ENCODE data around the gene RGS2. TPM values are rescaled to one million over a fixed set of nuclear protein-coding genes. Genes with fewer than 3 reads are reported as not detected.

The RGS2 gene
- total RNA-seq, 2 donors from 2014 or later, result 14.5 to 32.7 TPM

GRCh38 chr1:192768463-192768862, 40.4 kb upstream of the RGS2 start:
- Histone ChIP-seq H3K27ac (no peak overlapping the region), H3K4me3 (no peak overlapping the region), H3K4me1 (no peaks in the 10 kb centered on the region), H3K36me3 (replicated peaks in 1 of 2; ENCODE audit: insufficient read depth in 1 of 2, low read depth in 2 of 2) (no peaks in the 10 kb centered on the region), H3K27me3 (no peaks in the 10 kb centered on the region), H3K9me3 (no peaks in the 10 kb centered on the region)
- ATAC-seq (no peak), DNase-seq (no peak)
- intact Hi-C loops (cut with DNase I), result no loop called here
- TF ChIP-seq CTCF (IDR thresholded peaks at IDR 0.05) (no peak), POLR2A (IDR thresholded peaks at IDR 0.05) (no peak)

- no peaks in the 10 kb centered on the region for H3K9me3 ChIP-seq
- H3K4me3 ChIP-seq, result no peak overlapping the region
- H3K27me3 ChIP-seq, result no peaks in the 10 kb centered on the region
- ATAC-seq (no peak), DNase-seq (no peak)
- intact Hi-C loops (cut with DNase I), result no loop called here
- no peak overlapping the region for H3K27ac ChIP-seq
- TF ChIP-seq POLR2A (IDR thresholded peaks at IDR 0.05) (no peak), CTCF (IDR thresholded peaks at IDR 0.05) (no peak)
- H3K36me3 ChIP-seq (replicated peaks in 1 of 2; ENCODE audit: insufficient read depth in 1 of 2, low read depth in 2 of 2), result no peaks in the 10 kb centered on the region
- no peaks in the 10 kb centered on the region for H3K4me1 ChIP-seq
- WGBS, 2 donors, result 87 to 93% methylated on average over 4 of the region's 4 CpGs
These were observed 37.5 kb upstream of the RGS2 start for GRCh38 chr1:192771341-192771740.

GRCh38 chr1:192775631-192776030, 33.2 kb upstream of the RGS2 start:
- H3K4me1 ChIP-seq, result no peaks in the 10 kb centered on the region

GRCh38 chr1:192776206-192776605, 32.6 kb upstream of the RGS2 start:
- intact Hi-C loops (cut with DNase I), result no loop called here
- no peak for ATAC-seq
- WGBS, 2 donors, result 79% methylated on average over 4 of the region's 4 CpGs
- H3K36me3 ChIP-seq (replicated peaks in 1 of 2; ENCODE audit: insufficient read depth in 1 of 2, low read depth in 2 of 2), result no peaks in the 10 kb centered on the region
- H3K4me3 ChIP-seq, result no peak overlapping the region
- H3K27ac ChIP-seq, result no peak overlapping the region
- no peaks in the 10 kb centered on the region for H3K27me3 ChIP-seq
- H3K9me3 ChIP-seq, result peaks cover 0 to 10% (median 0%) of the 10 kb centered on the region in 3 donors
- TF ChIP-seq POLR2A (IDR thresholded peaks at IDR 0.05) (no peak), CTCF (IDR thresholded peaks at IDR 0.05) (no peak)
- DNase-seq, result no peak
- no peaks in the 10 kb centered on the region for H3K4me1 ChIP-seq

More at GRCh38 chr1:192775631-192776030, 33.2 kb upstream of the RGS2 start:
- Histone ChIP-seq H3K9me3 (peaks cover 0 to 10% (median 0%) of the 10 kb centered on the region in 3 donors), H3K27me3 (no peaks in the 10 kb centered on the region), H3K36me3 (replicated peaks in 1 of 2; ENCODE audit: insufficient read depth in 1 of 2, low read depth in 2 of 2) (no peaks in the 10 kb centered on the region), H3K27ac (no peak overlapping the region), H3K4me3 (no peak overlapping the region)
- DNase-seq (no peak), ATAC-seq (no peak)
- TF ChIP-seq CTCF (IDR thresholded peaks at IDR 0.05) (no peak), POLR2A (IDR thresholded peaks at IDR 0.05) (no peak)
- intact Hi-C loops (cut with DNase I), result no loop called here
- 51 to 55% methylated on average over 2 of the region's 2 CpGs for WGBS, 2 donors

GRCh38 chr1:192776998-192777397, 31.8 kb upstream of the RGS2 start:
- TF ChIP-seq POLR2A (IDR thresholded peaks at IDR 0.05) (no peak), CTCF (IDR thresholded peaks at IDR 0.05) (no peak)
- peaks cover 0 to 10% (median 0%) of the 10 kb centered on the region in 3 donors for H3K9me3 ChIP-seq
- DNase-seq (no peak), ATAC-seq (no peak)
- no peaks in the 10 kb centered on the region for H3K4me1 ChIP-seq
- intact Hi-C loops (cut with DNase I), result no loop called here
- H3K27ac ChIP-seq, result no peak overlapping the region
- no peaks in the 10 kb centered on the region for H3K27me3 ChIP-seq
- H3K36me3 ChIP-seq (replicated peaks in 1 of 2; ENCODE audit: insufficient read depth in 1 of 2, low read depth in 2 of 2), result no peaks in the 10 kb centered on the region
- no peak overlapping the region for H3K4me3 ChIP-seq
- 52 to 56% methylated on average over 3 of the region's 3 CpGs for WGBS, 2 donors
